Activated CD4-positive, alpha-beta T cell treated with anti-CD3 and anti-CD28 coated beads, Interleukin-2, amount 50 U/mL, for 48 hours (primary cell): ENCODE data around the gene SYNPO2L.
"Not testable (repeated sequence)": the region's sequence is repeated elsewhere in the genome, so short reads cannot be mapped to it uniquely, and the experiment has no call there.

Source experiments
- DNase-seq, 2 experiments: peaks; one replicate each; pipeline ENCODE4 v3.0.0-alpha.2; 2020

The SYNPO2L gene

DNA sequence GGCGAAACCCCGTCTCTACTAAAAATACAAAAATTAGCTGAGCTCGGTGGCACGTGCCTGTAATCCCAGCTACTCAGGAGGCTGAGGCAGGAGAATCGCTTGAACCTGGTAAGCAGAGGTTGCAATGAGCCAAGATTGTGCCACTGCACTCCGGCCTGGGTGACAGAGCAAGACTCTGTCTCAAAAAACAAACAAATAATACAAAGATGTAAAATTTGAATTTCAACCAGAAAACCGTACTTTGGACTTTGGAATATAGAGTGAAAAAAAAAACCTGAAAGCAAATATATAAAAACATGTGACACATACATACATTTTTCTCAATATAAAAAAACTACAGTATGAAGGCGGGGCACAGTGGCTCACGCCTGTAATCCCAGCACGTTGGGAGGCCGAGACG, 34.9 kb downstream of the SYNPO2L start:
- not testable (repeated sequence) for DNase-seq

DNA sequence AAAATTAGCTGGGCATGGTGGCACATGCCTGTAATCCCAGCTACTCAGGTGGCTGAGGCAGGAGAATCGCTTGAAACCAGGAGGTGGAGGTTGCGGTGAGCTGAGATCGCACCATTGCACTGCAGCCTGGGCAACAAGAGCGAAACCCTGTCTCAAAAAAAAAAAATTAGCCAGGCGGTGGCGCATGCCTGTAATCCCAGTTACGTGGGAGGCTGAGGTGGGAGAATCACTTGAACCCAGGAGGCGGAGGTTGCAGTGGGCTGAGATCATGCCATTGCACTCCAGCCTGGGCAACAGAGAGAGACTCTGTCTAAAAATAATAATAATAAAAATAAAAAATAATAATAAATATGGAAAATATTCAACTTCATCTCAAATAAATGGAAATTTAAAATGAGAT, 38.7 kb downstream of the SYNPO2L start:
- not testable (repeated sequence) for DNase-seq

DNA sequence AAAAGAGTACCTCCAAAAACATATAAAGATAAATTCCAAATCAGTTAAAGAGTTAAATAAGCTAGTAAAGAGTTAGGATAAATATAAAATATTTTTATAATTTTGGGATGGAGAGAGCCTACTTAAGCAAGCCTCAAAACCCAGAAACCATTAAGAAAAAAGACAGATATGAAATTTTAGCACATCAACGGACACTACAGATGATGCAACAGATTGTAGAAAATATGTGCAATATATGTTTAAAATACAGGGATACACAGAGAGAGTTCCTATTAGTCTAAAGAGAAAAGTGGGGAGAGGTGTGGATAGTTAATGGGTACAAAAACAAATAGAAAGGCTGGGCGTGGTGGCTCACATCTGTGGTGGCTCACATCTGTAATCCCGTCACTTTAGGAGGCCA, 41.1 kb downstream of the SYNPO2L start:
- DNase-seq: no peak

DNA sequence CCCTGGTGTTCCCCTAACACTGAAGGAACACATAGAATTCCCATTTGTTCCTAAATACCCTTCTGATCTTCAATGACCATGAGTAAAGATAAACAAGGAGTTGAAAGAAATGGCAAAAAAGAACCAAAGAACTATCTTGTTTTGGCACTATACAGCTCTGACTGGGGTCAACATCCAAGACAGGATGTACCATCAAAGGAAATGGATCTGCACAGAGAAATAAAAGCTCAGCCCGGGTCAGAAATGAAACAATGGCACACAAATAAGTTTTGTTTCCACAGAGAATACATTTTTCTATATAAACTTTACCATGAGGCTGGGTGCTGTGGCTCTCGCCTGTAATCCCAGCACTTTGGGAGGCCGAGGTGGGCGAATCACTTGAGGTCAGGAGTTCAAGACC, 46.7 kb downstream of the SYNPO2L start:
- no peak for DNase-seq

DNA sequence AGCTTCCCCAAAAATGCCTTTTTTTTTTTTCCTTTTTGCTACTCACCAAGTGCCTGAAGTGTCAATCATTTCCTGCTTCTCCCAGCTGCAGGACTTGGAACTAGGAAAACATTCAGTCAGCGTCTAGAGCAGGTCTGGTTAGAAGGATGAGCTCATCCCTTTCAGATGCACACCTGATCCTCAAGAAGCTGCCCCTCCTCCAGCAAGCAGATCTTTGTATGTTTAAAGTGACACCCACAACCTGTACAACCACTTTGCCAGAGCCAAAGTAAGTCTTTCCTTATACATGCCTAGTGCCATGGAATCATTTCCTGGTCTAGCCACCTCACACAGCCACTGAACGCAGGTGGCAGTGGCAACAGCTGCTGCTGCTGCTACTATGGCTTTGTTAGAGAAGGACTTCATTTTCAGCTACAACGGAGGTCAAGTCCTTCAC, 54.3 kb downstream of the SYNPO2L start:
- no peak for DNase-seq

DNA sequence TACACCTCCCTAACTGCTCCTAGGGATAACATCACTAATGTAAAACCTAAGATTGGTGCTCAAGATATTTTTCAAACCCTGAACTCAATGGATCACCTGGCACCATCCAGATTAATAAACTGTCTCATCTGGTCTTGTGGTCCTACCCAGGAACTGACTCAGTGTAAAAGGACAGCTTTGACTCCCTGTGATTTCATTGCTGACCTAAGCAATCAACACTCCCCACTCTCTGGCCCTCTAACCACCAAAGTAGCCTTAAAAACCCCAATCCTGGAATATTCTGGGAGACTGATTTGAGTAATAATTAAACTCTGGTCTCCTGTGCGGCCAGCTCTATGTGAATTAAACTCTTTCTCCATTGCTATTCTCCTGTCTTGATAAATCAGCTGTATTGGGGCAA, 58.5 kb downstream of the SYNPO2L start:
- DNase-seq: no peak
